Activated T-cell treated with anti-CD3 and anti-CD28 coated beads, Interleukin-2, amount 50 U/mL, for 48 hours (primary cell): ENCODE measurements around the gene NKRF.
"Not testable (repeated sequence)": the region's sequence is repeated elsewhere in the genome, so short reads cannot be mapped to it uniquely, and the experiment has no call there.

Experiments
- DNase-seq, 2 experiments: peaks; one replicate each; pipeline ENCODE4 v3.0.0-alpha.2; 2020

NKRF gene

DNA sequence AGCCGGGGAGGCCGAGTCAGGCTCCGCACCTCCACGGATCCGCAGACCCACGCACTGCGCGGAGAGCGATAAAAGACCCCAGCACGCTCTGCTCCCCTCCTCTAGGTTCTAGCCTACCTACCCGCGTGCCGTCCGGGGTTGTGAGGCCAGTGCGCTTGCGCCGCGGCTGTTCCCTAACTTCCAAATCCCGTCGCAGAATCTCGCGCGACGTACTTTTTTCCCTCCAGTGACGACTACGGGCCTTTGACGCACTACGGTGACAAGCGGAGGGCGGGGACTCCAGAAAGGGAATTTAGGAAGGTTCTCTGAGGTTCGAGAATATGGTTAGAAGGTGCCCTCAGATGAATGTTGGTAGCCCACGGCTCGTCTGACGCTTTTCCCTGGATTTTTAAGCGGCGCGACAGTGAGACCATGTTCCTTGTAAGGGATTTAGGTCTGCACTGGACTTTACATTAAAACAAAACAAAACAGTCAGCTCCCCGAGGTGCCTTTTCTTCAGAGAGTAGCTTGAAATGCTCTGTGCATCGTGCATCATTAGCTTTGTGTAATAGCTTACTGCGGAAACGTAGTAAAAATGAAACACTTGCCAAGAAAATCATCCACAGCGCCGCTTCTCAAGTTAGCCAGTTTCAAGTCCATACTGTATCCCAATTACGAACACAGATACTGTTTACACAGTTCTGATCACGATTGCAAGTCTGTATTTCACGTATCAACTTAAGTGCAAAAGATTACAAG lies at the start of gene NKRF:
Gene NKRF (minus strand): TSS at position 145 of the 738 bp plus-strand sequence.
- DNase-seq = peak; percentile 90 to 92

DNA sequence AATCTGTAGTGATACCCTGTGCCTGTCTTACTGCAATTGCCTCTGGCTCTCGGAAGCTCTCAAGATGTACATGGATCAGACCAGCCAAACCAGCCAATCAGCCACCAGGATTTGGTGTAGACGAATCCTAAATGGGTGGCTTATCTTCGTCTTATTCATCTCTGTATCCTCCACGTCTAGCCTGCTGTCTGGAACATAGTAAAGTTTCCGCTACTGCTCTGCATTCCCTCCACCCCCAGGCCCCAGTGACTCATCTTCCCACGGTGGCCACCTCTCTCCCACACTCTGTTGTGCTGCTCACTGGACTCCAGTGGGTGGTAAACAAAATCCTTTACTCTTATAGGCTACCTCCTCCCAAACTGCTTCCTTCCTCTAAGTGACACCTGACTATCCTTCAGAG lies 48.9 kb upstream of the NKRF start:
- DNase-seq = peak; percentile 77 to 82

DNA sequence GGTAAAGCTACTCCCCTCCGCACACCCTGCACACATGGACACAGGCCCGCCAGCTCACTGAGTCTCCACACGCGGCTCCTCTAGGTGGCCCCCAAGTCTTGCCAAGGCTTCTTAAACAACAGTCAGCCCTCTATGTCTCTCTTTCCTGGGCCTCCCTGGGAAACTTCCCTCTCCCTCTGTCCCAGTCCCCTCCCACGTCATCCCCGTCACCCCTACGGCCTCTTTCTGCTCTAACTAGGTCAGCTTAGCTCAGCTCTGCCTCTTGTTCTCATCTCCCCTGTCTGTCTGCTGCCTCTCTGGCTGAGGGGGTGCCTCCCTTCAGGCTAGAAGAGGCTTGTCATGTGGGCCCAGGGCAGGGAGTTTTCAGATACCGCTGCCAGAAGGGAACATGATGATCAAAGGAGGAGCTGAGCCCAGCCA lies 47.9 kb upstream of the NKRF start:
- DNase-seq = no peak

DNA sequence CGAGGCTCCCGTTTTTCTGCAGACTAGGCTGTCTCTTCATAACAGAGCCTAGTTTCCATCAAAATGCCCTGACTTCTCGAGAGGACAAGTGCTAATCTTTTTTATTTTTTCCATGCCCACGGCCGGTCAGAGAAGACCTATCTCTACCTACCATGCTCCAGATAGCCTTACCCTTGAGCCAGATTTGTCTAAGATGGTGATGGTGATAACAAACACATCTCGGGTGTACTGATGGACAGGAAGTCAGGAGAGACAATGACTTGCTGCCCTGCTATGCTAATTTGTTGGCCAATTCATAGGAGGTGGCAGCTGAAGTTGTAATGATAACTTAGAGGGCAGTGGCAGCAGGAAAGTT lies 42.2 kb upstream of the NKRF start:
- DNase-seq = no peak

DNA sequence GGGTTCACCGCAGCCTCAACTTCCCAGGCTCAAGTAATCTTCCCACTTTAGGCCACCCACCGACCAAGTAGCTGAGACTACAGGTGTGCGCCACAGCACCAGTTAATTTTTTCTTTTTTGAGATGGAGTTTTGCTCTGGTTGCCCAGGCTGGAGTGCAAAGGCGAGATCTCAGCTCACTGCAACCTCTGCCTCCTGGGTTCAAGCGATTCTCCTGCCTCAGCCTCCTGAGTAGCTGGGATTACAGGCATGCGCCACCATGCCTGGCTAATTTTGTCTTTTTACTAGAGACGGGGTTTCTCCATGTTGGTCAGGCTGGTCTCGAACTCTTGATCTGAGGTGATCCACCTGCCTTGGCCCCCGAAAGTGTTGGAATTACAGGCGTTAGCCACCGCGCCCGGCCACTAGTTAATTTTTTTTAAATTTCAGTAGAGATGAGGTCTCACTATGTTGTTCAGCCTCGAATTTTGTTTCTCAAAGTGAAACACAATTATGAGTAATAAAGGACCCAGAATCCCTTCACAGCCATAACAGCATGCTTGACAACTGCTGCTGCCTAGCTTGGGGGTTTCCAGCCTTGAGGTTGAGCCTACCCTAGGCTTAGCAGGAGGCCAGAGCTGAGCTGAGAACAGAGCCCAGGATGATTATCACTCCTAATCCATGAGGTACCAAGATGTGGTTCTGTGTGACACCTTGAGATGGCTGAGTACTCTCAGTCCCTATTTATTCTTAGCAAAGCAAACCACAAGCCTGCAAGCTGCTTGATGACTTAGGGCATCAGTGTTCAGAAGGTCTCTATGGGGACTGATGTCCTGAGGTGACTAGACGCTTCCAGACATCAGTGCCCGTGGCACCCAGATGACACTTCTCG lies 41.6 kb upstream of the NKRF start:
- DNase-seq = peak; percentile 79 to 80

DNA sequence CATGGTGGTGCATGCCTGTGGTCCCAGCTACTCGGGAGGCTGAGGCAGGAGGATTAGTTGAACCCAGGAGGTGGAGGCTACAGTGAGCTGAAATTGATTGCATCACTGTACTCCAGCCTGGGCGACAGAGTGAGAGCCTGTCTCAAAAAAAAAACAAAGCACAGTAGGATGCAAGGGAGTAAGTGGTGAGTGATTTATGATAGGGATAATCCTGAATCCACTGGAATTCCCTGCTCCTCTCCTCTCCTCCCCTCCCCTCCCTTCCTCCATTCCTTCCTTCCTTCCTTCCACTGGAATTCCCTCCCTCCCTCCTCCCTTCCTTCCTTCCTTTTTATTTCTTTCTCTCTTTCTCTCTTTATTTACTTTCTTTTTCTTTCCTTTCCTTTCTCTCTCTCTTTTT lies 40.9 kb upstream of the NKRF start:
- no peak for DNase-seq

DNA sequence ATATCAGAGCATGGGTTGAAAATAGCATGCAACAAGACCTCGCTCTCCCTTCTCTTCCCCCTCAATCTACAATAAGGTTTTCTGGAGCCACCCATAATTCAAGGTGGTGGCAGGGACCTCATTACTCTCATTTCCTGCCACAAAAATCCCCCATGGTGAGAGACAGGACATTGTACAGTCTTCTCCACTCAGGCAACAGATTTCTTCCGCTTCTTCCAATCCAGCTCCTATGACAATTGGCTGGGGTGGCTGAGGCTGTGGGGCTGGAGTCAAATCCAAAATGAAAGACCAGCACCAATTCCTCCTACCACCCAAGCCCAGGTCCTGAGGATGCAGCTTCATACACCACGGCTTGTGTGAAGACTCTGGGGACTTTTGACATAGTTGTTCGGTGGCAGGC lies 40.3 kb upstream of the NKRF start:
- DNase-seq = peak in 1 of 2 experiments; percentile 28

DNA sequence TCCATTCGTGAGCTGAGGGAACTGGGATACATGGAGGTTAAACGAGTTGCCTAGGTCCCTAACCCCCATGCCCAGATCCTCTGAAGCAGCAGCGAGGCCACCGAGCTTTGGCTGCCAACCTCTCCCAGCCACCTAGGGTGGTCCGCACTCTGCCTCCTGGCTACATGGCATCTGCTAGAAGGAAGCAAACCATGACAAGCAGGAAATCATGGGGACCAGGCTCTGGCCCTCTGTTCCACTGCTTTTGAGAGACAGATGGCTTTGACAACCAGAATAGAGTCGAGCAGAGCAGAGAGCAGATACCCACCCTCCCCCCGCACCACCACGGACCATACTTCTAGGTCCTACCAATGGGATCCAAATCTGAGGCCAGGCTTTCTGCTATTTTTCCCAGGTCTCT lies 37.5 kb upstream of the NKRF start:
- no peak for DNase-seq

DNA sequence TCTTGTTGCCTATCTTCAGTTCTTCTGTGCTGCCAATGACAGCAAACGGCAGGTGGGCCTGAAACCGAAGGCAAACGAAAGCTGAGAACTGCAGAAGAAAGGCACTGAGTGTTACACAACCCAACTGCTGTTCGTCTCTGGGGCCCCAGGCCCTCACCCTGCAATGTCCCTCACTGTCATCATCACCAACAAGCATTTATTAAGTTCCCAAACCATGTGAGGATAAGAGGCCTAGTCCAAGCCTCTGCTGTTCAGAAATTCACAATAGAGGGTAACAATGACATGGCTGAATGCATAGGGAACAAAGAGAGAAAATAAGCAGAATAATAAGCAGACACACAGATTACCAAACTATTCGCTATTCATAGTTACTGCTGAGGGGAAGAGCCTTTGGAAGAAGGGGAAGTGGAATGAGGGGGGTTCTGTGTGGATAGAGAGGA lies 34.5 kb upstream of the NKRF start:
- no peak for DNase-seq

DNA sequence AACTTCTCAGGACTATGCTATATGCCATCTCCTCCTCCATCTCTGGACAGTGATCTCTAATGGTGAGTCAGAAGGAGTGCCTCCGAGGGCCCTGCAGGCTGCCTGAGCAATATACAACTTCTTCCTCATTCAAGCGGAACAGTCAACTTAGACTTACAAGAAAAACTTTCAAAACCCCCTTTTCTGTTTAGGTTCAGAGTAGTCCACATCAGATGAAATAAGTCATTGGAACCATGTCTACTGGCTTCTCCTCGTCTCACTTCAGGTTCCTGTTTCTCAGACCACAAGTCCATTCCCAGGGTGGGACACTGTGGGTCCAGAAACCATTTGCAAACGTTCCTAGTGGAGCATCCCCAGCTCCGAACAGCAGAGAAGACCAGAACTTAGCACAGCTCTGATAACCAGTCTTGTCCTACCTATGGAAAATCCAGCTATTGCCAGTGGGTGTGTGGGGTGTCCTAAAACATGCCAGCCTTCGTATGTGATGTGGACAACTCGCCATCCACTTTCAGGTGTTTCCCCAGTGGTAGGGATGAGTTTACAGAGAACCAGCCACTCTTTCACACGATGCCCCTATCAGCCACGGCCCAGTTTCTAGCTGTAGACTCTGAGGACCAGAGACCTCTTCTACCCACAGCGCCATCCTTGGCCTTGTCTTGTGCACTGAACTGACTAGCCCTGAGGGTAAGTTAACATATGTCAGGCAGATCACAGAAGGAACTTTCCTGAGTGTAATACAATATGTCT lies 32.7 kb upstream of the NKRF start:
- no peak for DNase-seq

DNA sequence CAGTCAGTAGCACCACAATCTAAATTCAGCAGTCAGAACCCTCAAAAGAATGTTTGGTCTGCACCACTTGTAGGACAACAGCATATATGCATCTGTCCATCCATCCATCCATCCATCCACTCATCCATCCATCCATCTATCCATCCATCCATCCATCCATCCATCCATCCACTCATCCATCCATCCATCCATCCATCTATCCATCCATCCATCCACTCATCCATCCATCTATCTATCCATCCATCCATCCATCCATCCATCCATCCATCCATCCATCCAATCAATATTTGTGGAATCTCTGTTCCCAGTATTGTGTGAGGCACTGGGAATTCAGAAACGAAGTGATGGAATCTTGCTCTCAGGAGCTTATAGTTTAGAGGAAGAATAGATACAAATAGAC lies 31.2 kb upstream of the NKRF start:
- DNase-seq = not testable (repeated sequence)

DNA sequence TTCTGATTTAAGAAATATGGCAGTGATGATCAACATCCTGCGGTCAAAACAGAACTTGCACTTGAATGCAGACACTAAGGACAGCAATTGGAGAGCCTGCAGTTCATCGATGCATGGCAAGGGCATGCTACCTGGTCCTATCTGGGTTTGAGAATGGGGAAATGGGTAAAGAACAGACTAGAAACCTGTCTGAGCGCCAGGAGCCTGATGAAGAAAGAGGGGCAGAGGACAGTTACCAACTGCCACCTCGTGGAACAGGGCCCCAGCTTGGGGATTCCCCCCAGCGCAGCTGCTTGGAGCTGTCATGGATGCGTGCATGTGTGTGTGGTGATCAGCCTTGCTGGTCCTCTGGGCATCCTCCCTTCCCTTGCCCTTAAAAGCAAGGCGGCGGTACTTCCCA lies 30.2 kb upstream of the NKRF start:
- DNase-seq = no peak

DNA sequence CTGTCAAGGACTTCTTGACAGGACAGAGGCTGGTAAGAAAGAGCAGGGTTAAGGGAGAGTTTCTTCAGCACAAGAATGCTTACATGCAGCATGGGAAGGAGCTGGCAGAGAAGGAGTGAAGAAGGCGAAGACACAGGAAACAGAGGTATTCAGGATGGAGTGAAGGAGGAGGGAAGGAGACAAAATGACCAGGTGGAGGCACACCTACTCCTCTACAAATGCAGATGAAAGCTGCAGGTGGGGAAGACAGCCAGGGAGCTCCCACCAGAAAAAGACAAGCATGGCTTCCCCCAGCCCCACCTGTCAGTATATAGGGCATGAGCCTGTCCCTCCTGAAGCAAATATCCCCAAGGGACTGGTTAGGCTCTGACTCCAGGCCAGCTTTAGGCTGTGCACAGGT lies 29.6 kb upstream of the NKRF start:
- DNase-seq = no peak

DNA sequence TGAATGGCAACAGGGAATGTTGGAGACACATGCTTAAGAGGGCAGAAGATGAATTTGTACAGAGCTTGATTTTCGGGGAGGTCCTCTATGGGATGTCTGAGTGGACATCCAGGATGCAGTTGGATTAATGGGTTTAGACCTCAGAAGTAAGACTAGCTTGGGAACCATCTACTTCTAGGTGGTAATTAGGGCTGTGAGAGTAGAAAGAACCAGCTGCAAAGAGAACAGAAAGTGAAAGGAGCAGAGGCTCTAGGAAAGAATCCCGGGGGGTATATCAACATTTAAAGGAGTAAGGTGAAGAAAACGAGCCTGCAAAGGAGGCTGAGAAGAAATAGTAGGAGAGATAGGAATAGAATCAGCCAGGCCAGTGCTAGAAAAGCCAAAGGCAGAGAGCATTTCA lies 29.0 kb upstream of the NKRF start:
- DNase-seq = no peak

DNA sequence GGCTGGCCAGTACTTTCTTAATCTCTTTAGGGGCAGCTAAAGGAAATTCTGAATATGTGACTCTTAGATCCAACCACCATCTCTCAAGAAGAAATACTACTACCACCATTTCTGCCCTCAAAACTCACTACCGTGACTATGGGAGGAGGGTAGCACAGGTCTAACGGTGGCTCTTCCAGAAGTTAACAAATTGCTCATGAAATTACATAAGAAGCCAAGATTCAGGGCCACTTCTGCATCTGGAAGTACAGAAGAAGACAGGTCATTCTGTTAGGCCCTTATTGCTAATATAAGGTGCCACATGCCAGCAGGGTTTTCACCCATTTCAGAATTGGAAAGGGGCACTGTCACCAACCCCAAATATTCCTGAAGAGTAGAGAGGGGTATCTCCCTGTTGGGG lies 19.6 kb upstream of the NKRF start:
- DNase-seq = no peak

DNA sequence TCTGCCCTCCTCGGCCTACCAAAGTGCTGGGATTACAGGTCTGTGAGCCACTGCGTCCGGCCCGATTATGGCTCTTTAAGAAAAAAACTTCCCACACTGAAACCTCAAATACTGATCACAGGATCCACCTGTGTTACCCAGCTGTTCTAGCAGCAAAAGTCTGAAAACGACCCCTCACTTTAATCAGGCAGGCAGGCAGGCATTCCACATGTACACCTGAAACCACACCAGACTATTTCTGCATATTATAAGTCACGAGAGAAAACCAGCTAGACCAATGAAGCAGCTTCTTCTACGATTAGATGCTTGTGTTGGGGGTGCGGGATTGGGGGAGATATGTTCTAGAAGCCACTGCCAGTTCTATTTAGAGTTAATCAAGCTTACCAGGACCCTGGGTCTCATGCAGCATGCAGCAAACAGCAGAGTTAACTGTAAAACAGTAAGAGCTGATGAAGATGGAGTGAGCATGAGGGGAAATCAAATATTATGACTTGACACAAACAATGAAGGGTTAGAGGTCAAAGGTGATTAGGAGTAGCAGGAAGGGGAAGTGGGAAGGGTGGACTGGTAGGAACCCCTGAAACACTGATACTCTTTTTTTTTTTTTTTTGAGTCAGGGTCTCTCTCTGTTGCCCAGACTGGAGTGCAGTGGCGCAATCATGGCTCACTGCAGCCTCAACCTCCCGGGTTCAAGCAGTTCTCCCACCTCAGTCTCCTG lies 18.9 kb upstream of the NKRF start:
- no peak for DNase-seq

DNA sequence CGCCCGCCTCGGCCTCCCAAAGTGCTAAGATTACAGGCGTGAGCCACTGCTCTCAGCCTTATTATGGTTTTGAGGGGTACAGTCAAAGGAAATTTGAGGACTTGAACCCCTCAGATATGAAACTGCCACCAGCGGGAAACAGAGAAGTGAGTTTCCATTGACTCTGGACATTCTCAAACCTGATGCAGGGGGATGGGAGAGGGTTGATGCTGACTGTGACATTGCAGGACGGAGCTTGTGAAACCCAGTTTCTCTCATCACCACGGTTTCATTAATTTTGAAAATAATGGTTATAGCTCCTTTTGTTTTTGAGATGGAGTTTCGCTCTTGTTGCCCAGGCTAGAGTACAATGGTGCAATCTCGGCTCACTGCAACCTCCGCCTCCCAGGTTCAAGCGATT lies 18.2 kb upstream of the NKRF start:
- no peak for DNase-seq

DNA sequence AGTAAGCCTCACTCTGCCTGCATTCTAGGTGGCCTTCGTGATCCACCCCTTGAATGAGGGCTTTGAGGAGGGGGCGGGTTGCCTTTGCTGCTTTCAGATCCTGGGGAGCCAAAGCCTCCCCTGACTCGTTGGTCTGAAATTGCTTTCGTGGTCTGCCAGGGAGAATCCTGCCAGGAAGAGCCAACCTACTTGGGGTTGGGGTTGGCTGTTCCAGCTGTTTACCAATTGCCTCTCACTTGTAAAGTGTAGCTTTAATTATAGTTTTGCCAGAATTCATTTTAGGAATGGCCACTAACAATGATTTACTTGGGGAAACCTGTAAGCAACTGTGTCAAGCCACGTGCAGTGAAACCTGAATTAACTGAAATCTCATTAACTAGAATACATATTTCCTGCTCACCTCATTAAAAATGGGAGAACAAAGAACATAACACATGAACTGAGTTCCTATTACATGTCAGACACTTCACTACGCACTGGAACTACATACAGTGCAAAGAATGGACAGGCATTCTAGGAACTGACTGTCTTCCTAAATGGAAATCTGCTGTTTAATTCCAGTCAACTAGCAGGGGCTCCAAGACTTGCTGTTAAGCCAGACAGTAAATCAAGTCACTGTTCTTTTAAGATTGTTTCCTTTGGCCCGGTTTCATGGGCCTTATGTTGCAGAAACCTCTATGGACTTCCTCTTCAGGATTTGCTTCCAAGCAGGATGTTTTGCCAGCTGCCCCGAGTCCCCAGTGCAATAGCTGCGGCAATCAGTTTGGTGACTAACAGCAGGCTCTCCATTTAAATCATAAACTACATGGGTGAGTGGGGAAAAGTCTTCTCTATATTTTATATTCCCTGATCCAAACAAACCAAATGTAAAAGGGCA lies 16.4 kb upstream of the NKRF start:
- no peak for DNase-seq

DNA sequence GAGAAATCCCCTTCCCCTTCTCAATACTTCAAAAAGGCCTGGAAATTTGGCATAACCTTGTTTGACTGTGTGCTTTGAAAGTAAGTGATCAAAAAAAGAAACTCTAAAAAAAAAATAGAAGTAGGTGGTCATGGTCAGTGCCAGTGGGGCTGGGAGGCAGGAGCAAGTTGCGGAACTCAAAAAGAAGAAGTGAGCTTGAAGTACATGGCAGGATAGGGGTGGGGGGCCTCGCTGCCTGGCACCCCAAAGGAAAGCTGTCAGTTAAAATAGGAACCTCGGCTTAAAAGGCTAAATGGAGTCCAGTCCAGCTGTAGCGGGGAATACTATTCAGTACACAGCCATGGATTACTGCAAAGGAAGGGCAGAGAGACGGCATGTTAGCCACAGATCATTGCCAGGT lies 12.2 kb upstream of the NKRF start:
- no peak for DNase-seq

DNA sequence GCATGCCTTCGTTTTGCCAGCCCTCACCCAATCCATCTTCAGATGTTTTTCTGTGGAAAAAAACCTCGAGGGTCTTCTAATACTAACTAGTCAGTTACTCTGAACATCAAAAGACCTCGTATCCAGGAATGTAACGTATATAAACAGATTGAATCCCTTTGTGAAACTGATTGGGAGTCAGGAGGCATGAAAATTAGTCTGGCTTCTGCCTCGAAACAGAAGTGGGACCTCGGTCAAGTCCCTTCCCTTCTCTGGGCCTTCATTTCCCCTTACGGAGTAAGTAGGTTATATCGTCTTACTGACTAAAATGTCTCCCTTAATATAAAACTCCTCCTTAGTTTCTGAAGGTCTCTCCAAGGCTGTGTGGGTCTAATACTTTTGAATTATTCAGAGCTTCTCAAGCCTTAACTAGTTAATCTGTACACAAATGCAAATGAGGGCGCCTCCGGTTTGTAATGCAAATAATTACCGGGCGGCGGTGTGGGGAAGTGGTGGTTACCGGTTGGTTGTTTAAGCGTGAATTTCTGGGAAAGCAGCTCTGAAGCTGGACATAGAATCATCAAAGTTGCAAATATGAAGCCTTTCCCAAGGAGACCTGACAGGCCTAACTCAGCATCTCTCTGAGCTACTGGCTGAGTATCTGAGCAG lies 11.4 kb upstream of the NKRF start:
- no peak for DNase-seq

DNA sequence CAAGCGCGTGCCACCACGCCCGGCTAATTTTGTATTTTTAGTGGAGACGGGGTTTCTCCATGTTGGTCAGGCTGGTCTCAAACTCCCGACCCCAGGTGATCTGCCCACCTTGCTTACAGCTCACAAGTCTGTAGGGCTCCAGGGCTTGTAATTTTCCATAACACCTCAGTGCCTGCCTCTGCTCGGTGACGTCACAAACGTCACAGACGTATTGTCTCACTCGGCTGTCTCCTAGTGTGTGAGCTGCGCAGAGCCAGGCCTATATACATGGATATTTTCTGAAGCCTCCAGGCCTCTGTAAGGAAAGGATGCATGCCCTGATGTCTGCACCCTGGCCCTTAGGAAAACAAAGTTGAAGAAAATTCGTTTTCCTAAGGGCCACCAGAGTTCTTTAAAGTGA lies 8.6 kb upstream of the NKRF start:
- DNase-seq = no peak
